ENCODE results near the gene HOXA2. TPM values are rescaled to one million over a fixed set of nuclear protein-coding genes. Genes with fewer than 3 reads are reported as not detected.

HOXA2 gene
- total RNA-seq, 2 experiments from 2014 or later, result not detected

GRCh38 chr7:27118580-27118979, 16.1 kb upstream of the HOXA2 start:
- ChIA-PET POLR2A (no interaction called here), CTCF (no interaction called here)
- Mint-ChIP-seq H3K9me3 (no peaks in the 10 kb centered on the region), H3K4me3 (no peak overlapping the region), H3K27ac (no peak overlapping the region), H3K36me3 (no peaks in the 10 kb centered on the region), H3K4me1 (ENCODE audit: low read depth) (no peaks in the 10 kb centered on the region), H3K27me3 (peaks cover 5% of the 10 kb centered on the region)
- intact Hi-C loops (cut with micrococcal nuclease), result no loop called here
- no peak for DNase-seq

DNA sequence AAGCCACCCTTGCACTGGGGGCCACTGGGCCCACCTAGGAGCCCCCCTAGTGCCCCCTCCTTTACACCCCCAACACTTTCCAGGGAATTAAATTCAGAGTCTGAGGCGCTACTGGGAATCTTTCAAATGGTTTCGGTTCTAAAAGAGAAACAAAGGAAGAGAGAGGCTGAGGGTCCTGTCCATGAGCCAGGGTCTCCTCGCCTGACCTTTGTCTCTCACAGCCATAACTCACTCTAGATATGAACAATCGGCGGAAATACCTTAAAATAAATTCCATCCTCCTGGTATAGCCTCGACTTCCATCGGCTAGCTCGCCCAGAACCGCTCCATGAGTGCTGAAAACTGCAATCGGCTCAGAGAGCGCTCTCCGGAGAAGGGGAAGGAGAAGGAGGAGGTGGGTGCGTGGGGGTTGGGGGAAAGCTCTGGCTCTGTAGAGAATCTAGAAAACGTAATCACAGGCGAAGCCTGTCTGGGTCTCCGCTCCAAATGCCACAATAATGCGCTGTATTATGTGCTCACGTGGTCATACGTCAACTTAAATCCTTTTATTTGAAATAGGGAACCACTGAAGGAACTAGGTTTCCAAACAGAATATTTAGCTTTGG, 15.5 kb upstream of the HOXA2 start:
- CTCF ChIA-PET, result no interaction called here

DNA sequence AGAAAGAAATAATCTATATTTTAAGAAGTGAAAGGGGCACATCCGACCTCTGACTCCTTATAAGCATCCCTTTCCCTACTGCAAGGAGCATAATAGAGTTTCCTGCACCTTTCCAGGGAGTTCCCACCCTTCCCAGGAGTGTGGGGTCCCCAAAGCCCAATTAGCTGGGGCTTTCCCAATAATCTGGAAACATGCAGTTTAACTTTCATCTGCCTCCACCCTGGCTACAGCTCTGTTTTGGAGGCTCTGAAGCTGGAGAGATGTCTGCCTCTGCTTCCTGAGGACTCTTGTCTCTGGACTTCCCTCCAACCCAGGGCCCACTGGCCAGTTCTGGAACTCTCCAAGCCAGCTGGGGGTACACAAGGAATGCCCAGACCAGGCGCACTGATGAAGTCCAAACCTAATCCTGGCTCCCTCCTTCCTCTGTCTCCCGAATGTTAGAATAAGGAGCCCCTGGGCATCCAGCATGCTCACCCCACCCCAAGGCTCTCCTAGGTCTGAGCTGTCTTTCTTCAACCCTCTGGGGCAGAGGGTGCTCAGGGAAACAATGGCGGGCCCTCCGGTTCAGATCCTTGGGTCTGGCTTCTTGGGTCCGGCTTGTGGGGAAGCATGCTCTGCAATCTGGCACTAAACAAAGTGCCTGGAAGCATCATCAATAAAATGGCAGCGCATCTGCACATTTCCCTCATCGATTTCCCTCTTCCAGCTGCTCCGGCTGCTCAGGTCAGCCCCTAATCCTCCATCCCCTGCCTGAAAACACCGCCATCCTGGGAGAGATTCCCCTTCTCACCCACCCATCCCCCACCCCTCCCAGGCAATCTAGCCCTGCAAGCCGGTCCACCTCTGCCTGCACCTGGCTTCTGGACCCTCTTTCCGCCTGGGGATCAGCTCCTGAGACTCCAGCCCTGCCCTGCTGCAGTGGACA, 14.7 kb upstream of the HOXA2 start:
- H3K27me3 Mint-ChIP-seq, result peaks cover 4% of the 10 kb centered on the region
- no peaks in the 10 kb centered on the region for H3K36me3 Mint-ChIP-seq
- no peak for DNase-seq
- ChIA-PET POLR2A (no interaction called here), CTCF (no interaction called here)
- H3K9me3 Mint-ChIP-seq, result no peaks in the 10 kb centered on the region
- intact Hi-C loops (cut with micrococcal nuclease), result no loop called here
- no peaks in the 10 kb centered on the region for H3K4me1 Mint-ChIP-seq (ENCODE audit: low read depth)
- H3K27ac Mint-ChIP-seq, result no peak overlapping the region
- no peak overlapping the region for H3K4me3 Mint-ChIP-seq

More for the DNA sequence above, 15.5 kb upstream of the HOXA2 start:
- intact Hi-C loops (cut with micrococcal nuclease), result no loop called here
- H3K27ac Mint-ChIP-seq, result no peak overlapping the region
- H3K27me3 Mint-ChIP-seq, result peaks cover 4% of the 10 kb centered on the region
- no peaks in the 10 kb centered on the region for H3K36me3 Mint-ChIP-seq
- POLR2A ChIA-PET, result no interaction called here
- H3K9me3 Mint-ChIP-seq, result no peaks in the 10 kb centered on the region
- H3K4me1 Mint-ChIP-seq (ENCODE audit: low read depth), result no peaks in the 10 kb centered on the region
- DNase-seq, result no peak
- no peak overlapping the region for H3K4me3 Mint-ChIP-seq

GRCh38 chr7:27116031-27116961, 13.8 kb upstream of the HOXA2 start:
- Mint-ChIP-seq H3K27me3 (peaks cover 6% of the 10 kb centered on the region), H3K36me3 (no peaks in the 10 kb centered on the region), H3K4me3 (no peak overlapping the region), H3K4me1 (ENCODE audit: low read depth) (no peaks in the 10 kb centered on the region), H3K9me3 (no peaks in the 10 kb centered on the region), H3K27ac (no peak overlapping the region)
- POLR2A ChIA-PET, result no interaction called here
- no peak for DNase-seq
- CTCF ChIA-PET, result no interaction called here
- intact Hi-C loops (cut with micrococcal nuclease), result no loop called here

DNA sequence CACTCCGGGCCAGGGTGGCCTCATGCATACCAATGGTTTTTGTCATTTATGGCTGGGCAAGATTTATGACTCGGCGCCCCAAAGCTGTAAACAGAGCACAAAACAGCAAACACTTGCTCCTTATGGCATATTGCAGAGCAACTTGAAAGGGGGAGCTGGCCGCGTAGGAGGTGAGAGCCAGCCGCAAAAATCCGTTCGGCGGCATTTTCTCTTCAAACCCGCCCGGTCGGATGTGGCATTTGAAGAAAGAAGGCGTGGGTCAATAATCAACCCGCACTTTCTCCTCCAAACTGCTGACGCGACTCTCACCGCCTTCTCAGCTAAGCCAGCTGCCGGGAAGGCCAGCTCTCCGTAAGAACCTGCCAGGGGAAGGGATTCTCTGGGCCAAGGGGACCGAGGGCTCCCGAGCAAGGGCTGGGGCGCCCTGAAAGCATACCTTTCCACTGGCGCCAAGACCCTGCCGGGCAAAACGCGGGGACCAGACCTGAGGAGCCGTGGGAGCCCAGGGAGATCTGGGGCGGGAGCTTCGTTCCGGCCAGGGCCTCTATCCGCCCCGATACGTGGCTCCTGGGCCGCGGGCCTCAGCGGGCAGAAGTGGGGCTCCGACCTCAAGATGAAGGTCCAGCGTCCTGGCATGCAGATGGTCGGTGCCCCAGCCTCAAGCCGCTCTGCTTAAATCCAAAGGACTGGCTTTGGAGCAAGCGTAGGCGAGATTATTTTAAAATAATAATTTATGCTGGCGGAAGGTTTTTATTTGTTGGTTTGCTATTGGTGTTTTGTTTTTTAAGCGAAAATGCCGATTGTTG, 12.9 kb upstream of the HOXA2 start:
- Mint-ChIP-seq H3K9me3 (no peaks in the 10 kb centered on the region), H3K27me3 (peaks cover 6% of the 10 kb centered on the region), H3K36me3 (no peaks in the 10 kb centered on the region), H3K4me1 (ENCODE audit: low read depth) (no peaks in the 10 kb centered on the region), H3K4me3 (no peak overlapping the region), H3K27ac (no peak overlapping the region)
- DNase-seq, result no peak
- intact Hi-C loops (cut with micrococcal nuclease), result no loop called here
- ChIA-PET POLR2A (no interaction called here), CTCF (no interaction called here)

- no peaks in the 10 kb centered on the region for H3K4me1 Mint-ChIP-seq (ENCODE audit: low read depth)
- no peaks in the 10 kb centered on the region for H3K36me3 Mint-ChIP-seq
- CTCF ChIA-PET, result no interaction called here
- POLR2A ChIA-PET, result no interaction called here
- H3K27ac Mint-ChIP-seq, result no peak overlapping the region
- DNase-seq, result no peak
- H3K27me3 Mint-ChIP-seq, result peaks cover 6% of the 10 kb centered on the region
- intact Hi-C loops (cut with micrococcal nuclease), result no loop called here
- no peak overlapping the region for H3K4me3 Mint-ChIP-seq
- H3K9me3 Mint-ChIP-seq, result no peaks in the 10 kb centered on the region
These were observed 12.4 kb upstream of the HOXA2 start for GRCh38 chr7:27114881-27115220.

GRCh38 chr7:27113991-27114769, 11.7 kb upstream of the HOXA2 start:
- intact Hi-C loops (cut with micrococcal nuclease), result no loop called here
- no peaks in the 10 kb centered on the region for H3K9me3 Mint-ChIP-seq
- no peak overlapping the region for H3K4me3 Mint-ChIP-seq
- H3K36me3 Mint-ChIP-seq, result no peaks in the 10 kb centered on the region
- POLR2A ChIA-PET, result no interaction called here
- H3K27me3 Mint-ChIP-seq, result peaks cover 6% of the 10 kb centered on the region
- DNase-seq, result no peak
- CTCF ChIA-PET, result no interaction called here
- H3K27ac Mint-ChIP-seq, result no peak overlapping the region
- H3K4me1 Mint-ChIP-seq (ENCODE audit: low read depth), result no peaks in the 10 kb centered on the region

- intact Hi-C loops (cut with micrococcal nuclease), result no loop called here
- Mint-ChIP-seq H3K4me1 (ENCODE audit: low read depth) (no peaks in the 10 kb centered on the region), H3K9me3 (no peaks in the 10 kb centered on the region), H3K4me3 (no peak overlapping the region), H3K27me3 (peaks cover 6% of the 10 kb centered on the region), H3K36me3 (no peaks in the 10 kb centered on the region), H3K27ac (no peak overlapping the region)
- CTCF ChIA-PET, result no interaction called here
- POLR2A ChIA-PET, result no interaction called here
- no peak for DNase-seq
These were observed 10.8 kb upstream of the HOXA2 start for GRCh38 chr7:27112955-27113949.

GRCh38 chr7:27112361-27112760, 9.9 kb upstream of the HOXA2 start:
- no peak for DNase-seq
- ChIA-PET POLR2A (no interaction called here), CTCF (no interaction called here)
- no peaks in the 10 kb centered on the region for H3K36me3 Mint-ChIP-seq
- peaks cover 6% of the 10 kb centered on the region for H3K27me3 Mint-ChIP-seq
- H3K4me3 Mint-ChIP-seq, result no peak overlapping the region
- intact Hi-C loops (cut with micrococcal nuclease), result no loop called here
- no peaks in the 10 kb centered on the region for H3K9me3 Mint-ChIP-seq
- no peak overlapping the region for H3K27ac Mint-ChIP-seq
- no peaks in the 10 kb centered on the region for H3K4me1 Mint-ChIP-seq (ENCODE audit: low read depth)

DNA sequence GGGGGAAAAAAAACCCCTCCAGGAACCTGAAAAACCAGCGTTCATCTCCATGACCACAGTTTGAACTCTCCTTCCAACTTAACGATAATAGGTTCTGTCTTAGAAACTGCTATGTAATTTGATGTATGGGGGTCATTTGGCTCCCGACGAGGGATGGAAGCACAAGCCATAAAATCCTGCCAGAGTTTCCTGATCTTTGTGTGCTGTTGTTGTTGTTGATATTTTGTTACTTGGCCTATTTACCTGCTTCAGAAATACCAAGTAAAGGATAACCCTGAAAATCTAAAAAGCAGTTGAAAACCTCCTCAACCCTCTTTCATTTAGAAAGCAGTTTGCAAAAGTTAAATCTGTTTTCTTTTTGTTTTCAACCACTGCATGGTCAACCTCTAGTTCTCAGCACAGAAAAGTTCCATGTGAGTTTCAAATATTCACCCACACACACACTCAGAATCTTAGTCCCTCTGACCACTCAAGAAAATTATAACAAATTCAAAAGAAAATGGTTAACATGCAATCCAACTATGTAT, 9.3 kb upstream of the HOXA2 start:
- Mint-ChIP-seq H3K9me3 (no peaks in the 10 kb centered on the region), H3K27ac (no peak overlapping the region), H3K4me3 (no peak overlapping the region), H3K4me1 (ENCODE audit: low read depth) (no peaks in the 10 kb centered on the region), H3K36me3 (no peaks in the 10 kb centered on the region), H3K27me3 (peaks cover 6% of the 10 kb centered on the region)
- ChIA-PET CTCF (no interaction called here), POLR2A (no interaction called here)
- DNase-seq, result no peak
- intact Hi-C loops (cut with micrococcal nuclease), result no loop called here

Data from activated CD4-positive, alpha-beta memory T cell treated with anti-CD3 and anti-CD28 coated beads for 36 hours (primary cell).